OCI-M1 (cell line): ENCODE measurements around the gene KRT222.

ENCODE experiments used
- DNase-seq: peaks from one replicate; lab custom pipeline; 2025; lab: John Stamatoyannopoulos, UW

Gene KRT222

DNA sequence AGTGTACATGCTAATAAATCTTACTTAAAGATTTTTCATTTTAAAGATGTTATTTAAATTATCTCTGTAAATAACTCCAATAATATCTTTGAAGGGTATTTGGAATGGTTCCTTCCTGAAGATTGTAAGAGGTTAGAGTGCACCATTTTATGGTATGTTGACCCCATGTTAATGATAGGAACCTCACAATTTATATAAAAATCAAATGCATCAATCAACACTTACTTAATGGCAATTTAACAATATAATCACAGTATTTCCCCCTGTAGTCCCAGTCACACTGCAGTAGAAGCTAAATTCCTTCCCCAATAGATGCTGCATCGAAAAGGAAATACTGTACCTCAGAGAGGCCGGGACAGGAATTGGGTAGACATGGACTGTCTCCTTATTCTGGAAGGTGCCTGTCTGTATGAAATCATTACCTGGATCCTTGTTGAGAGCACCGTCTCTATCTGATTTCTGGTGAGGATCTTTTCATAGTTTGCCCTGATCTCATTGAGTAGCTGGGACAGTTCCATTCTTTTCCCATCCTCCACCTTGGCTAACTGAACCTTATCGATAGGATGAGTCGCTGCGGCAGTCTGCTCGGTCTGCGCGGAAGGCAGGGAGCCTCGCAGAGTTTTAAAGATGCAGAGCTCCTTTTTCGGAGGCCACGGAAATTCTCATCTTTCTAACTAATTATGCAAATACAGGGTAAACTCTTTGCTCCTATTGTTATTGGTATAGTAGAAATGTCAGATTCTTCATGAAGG, at the start of gene KRT222:
Gene KRT222 (minus strand): TSS at position 596 of the 752 bp plus-strand sequence. CDS start 78 bp downstream, at position 518.
- DNase-seq: peak; percentile 52

- no peak for DNase-seq
Measured at GRCh38 chr17:40714473-40714872, 49.5 kb upstream of the KRT222 start.

DNA sequence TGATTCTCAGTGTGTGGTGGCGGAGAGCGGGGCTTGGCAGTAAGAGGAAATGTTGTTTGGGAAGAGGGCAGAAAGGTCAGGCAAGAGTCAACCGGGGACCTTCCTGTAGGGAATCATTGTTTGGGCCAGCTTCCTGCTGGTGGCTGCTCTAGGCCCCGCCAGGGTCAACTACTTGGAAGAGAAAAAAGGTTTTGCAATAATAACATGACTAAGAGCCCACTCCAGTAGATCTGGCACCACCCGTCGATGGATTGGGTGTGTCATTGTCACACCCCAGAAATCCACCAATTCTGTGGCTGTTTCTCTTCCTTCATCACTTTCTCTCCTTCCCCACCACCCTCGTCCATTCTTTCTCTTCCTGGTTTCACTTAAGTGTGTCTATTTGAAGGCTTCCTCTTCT, 42.8 kb upstream of the KRT222 start:
- DNase-seq: no peak

DNA sequence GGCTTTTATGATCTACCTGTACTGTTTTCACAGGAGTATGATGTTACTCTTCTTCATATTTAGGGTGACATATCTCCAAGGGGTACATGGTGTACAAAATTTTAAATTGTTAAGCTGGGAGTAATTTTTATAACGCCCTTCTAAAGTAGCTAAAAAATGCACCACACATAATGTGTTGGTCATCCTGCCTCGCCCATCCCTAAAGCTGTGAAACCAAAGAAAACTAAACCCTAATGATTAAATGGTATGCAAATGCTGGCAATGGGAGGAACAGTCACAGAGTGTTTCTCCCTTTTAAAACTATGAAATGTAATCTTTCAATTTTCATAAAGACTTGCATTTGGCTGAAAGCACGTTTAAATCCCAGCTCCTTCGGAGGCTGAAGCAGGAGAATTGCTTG, 40.6 kb upstream of the KRT222 start:
- DNase-seq: no peak

DNA sequence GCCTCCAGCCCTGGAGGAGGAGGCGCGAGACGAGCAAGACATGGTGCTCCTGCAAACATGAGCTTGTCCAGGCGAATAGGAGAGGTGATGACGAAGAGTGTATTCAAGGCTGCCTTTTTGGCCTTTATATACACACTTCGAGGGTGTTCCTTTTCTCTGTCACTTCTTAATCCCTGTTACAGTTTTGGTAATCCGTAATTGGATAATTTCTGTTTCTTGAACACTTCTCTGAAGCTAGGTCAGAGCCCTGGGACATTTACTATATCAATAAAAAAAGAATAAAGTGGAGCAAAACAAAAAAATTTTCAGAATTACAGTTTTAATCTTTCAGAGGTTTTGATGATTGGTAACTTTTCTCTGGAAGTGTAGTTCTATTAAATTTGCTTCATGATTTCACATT, 38.7 kb upstream of the KRT222 start, which contains the start of gene KRT24:
Gene KRT24 (minus strand): TSS at position 101 of the 400 bp plus-strand sequence. CDS start 59 bp downstream, at position 42.
- no peak for DNase-seq

DNA sequence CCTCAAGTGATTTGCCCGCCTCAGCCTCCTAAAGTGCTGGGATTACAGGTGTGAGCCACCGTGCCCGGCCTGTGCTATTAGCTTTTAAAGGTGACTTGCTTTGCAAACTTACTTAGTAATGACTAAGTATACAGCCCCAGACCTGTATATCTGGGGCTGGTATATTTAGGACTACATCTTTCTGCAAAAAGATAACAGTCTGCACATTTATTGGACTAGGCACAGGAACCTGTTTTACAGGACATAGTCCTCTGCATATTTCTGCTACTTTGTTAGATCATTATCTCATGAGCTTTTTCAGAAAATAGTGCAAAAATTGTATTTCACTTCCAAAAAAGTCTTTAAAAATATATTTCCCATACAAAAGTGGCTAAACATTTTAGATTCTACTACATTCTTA, 37.3 kb upstream of the KRT222 start:
- DNase-seq: no peak

DNA sequence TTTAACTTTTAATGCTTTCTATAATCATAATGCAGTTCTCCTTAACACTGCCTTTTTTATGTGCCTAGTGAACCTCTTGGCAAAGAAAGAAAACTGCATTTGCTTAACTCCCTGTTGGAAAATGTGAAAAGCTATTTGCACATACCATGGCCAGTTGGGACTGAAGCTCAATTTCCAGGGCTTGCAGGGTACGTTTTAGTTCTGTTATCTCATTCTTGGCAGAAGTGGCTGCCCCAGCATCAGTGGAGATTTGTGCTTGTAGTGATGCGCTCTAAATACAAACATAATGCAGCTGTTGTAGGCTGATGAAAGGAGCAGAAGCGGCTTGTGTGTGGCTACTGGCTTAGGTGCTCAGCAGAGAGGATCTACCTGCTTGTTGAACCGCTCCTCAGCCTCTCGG, 34.9 kb upstream of the KRT222 start:
- DNase-seq: no peak

DNA sequence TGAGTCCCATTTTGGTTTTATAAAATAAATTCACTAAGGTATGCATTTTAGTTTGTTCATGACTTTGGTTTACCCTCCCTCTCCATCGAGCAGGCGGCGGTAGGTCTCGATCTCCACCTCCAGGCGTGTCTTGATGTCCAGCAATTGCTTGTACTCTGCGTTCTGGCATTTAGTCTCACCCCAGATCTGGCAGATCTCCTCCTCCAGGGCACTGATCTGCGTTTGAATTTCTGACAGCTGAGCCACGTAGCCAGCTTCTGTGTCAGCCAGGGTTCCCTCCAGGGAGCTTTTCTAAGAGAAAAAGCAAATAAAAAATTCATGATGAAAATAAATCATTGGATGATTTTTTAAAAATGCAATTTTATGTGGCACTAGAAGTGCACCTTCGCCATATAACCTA, 34.4 kb upstream of the KRT222 start:
- no peak for DNase-seq

- no peak for DNase-seq
Measured at GRCh38 chr17:40697297-40697696, 32.3 kb upstream of the KRT222 start.

GRCh38 chr17:40696651-40697072, 31.7 kb upstream of the KRT222 start:
- no peak for DNase-seq

DNA sequence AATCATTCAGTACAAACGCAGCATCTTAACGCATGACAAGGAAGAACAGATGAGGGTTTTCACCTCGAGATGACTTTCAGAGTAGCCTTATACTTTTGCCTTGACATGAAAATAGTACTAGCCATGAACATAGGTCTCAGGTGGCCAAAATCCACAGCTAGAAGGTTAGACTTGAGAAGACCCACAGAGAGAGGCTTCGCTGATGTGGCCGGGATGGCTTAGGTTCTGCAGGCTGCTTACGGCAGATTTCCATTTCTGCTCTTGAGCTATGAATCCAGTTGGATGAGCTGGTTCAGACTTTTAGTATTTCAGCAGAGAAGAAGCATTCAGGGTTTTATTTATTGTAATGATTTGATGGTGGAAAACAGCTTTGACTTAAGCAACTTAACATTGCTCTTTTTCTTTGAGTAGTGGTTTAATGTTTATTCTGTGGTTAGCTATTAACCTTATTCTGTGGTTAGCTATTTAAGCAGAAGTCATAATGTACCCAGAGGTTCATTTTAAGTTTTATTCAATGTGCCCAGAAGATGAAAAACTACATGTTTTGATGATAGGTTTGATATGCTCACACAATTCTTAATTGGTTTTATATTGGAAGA, 31.0 kb upstream of the KRT222 start:
- DNase-seq: no peak

GRCh38 chr17:40694584-40694983, 29.6 kb upstream of the KRT222 start:
- no peak for DNase-seq

DNA sequence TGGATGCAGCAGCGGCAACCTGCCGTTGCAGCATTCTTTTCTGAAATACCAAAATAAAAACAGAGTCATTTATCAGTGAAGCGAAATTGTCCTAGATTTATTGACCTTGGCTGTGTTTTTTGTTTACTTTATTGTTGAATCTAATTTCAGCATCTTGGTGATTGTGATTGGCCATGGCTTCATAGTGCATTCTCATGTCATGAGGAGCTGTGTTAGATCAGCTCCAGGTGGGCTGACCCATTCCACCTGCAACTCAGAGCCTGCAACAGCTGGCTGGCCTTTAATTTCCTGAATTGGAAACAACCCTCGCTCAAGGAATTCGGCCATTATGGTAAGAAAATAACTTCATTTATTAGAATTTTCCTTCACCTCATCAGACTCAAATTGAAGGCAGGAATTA, 22.1 kb upstream of the KRT222 start:
- DNase-seq: no peak

DNA sequence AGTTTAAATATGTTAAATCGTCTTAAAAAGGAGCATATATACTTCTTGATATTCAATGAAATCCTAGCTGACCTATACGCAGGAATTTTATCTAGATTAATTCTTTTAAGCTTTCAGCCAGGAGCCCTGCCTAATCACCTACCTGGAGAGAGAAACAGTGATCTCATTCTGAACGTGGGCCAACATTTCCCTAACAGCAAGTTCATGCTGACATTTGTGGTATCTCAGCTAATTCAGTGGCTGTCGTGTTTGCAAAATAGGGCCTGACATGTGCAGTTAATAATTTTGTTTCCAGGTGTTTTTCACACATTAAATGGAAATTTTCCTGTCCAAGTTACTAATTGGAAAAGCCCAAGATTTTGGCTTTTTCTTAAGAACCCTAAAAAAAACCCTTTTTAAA, 21.2 kb upstream of the KRT222 start:
- DNase-seq: no peak

GRCh38 chr17:40680998-40681397, 16.0 kb upstream of the KRT222 start:
- no peak for DNase-seq

- DNase-seq: no peak
Measured at GRCh38 chr17:40679523-40679907, 14.5 kb upstream of the KRT222 start.

GRCh38 chr17:40678902-40679522, 14.0 kb upstream of the KRT222 start:
- peak; percentile 16 for DNase-seq

DNA sequence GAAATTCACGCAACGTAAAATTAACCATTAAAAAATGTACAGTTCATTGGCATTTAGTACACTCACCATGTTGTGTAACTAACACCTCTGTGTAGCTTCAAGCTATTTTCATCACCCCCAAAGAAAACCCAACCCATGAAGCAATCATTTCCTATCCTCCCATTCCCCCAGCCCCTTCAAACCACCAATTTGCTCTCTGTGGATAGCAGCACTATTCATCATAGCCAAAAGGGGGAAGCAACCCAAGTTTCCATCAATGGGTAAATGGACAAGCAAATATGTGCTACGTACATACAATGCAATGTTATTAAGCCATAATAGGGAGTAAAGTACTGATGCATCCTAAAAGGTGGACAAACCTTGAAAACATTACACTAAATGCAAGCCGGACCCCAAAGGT, 10.9 kb upstream of the KRT222 start:
- peak; percentile 5 for DNase-seq

DNA sequence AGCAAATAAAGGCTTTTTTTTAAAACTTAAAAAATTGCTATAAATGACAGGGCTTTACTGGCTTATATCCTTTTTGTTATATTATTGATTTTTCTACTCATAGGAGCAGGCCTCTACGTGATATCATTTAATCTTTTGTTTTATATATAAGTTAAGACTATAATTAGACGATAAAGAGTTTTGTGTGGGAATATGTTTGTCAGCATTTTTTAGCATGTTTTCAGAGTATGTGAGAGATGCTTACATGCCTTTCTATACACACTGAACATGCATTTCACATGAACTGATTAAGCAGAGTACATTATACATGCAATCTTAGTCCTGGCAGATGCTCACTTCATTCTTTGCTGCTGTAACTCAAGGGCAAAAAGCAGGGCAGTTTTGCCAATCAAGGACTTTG, 7.7 kb upstream of the KRT222 start:
- DNase-seq: no peak

- no peak for DNase-seq
Measured at GRCh38 chr17:40671282-40671681, 6.3 kb upstream of the KRT222 start.

DNA sequence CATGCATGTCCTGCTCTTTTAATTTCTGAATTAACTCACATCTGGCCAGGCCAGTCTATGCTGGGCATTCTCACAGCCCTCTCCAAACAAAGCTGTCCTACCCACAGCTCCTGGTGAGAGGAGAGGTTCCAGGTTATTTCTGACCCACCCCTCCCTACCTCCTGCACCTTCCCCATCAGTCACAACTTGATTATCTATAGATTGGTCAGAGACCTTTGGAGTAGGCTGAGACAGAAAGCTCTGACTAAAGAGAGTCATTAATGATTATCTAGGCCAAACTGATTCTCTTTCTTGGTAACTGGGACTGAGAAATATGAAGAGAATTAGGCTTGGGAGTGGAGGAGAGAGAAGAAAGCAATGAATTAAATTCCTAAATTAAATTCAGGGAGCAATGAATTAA, 1.4 kb upstream of the KRT222 start:
- no peak for DNase-seq

DNA sequence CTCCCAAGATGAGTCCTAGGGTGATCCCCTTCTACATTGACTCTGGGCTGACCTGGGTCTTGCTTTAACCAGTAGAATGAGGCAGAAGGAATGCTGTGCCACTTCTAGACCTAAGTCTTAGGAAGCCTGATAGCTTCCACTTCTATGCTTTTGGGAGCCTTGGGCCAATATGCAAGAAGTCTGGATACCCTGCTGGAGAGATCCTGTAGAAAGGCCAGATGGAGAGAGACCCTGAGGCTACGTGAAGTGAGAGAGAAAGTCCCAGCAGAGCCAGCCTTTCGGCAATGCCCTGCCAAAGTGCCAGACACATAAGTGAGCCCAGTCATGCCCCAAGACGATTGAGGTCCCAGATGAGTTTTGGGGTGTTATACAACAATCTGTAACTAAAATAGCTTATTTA, 1.7 kb downstream of the KRT222 start:
- DNase-seq: no peak

DNA sequence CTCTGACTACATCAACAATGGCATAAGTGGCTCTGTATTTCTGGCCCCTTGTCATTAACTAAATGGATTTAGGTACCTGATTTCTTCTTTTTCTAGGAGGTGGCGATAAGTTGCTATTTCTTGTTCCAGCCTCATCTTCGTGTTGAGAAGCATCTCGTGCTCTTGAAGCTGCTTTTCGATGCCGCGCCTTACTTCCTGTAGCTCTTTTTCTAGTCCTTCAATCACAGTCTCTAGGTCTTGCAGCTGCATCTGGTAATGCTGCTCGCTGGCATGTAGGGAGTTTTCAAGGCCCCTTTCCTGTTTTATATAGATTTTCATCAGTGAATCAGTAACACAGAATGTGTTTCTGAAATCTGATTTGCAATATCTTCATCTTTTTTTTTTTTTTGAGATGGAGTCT, 5.1 kb downstream of the KRT222 start:
- DNase-seq: no peak
